ENCODE results near the gene LILRA5.

LILRA5 gene

GRCh38 chr19:54316746-54317107 lies 3.8 kb upstream of the LILRA5 start:
- Histone ChIP-seq H3K27me3 (ENCODE audit: control insufficient read depth, insufficient read depth, low read length) (no peaks in the 10 kb centered on the region), H3K9me3 (ENCODE audit: control insufficient read depth, low read depth, low read length) (no peaks in the 10 kb centered on the region), H3K36me3 (ENCODE audit: control insufficient read depth, low read depth, low read length) (no peaks in the 10 kb centered on the region), H3K4me3 (ENCODE audit: low read length) (no peak overlapping the region), H3K4me1 (ENCODE audit: control insufficient read depth, low read depth, low read length) (no peaks in the 10 kb centered on the region), H3K9ac (ENCODE audit: low read length) (no peak overlapping the region), H3K27ac (ENCODE audit: low read length) (no peak overlapping the region)

GRCh38 chr19:54315956-54316355 lies 3.0 kb upstream of the LILRA5 start:
- Histone ChIP-seq H3K27me3 (ENCODE audit: control insufficient read depth, insufficient read depth, low read length) (no peaks in the 10 kb centered on the region), H3K27ac (ENCODE audit: low read length) (no peak overlapping the region), H3K9ac (ENCODE audit: low read length) (no peak overlapping the region), H3K9me3 (ENCODE audit: control insufficient read depth, low read depth, low read length) (no peaks in the 10 kb centered on the region), H3K36me3 (ENCODE audit: control insufficient read depth, low read depth, low read length) (no peaks in the 10 kb centered on the region), H3K4me1 (ENCODE audit: control insufficient read depth, low read depth, low read length) (no peaks in the 10 kb centered on the region), H3K4me3 (ENCODE audit: low read length) (no peak overlapping the region)

GRCh38 chr19:54312011-54312410 lies 955 bp downstream of the LILRA5 start:
- Histone ChIP-seq H3K36me3 (ENCODE audit: control insufficient read depth, low read depth, low read length) (no peaks in the 10 kb centered on the region), H3K9me3 (ENCODE audit: control insufficient read depth, low read depth, low read length) (no peaks in the 10 kb centered on the region), H3K4me3 (ENCODE audit: low read length) (no peak overlapping the region), H3K27ac (ENCODE audit: low read length) (no peak overlapping the region), H3K4me1 (ENCODE audit: control insufficient read depth, low read depth, low read length) (no peaks in the 10 kb centered on the region), H3K27me3 (ENCODE audit: control insufficient read depth, insufficient read depth, low read length) (no peaks in the 10 kb centered on the region), H3K9ac (ENCODE audit: low read length) (no peak overlapping the region)

GRCh38 chr19:54311486-54311885 lies 1.5 kb downstream of the LILRA5 start:
- Histone ChIP-seq H3K27ac (ENCODE audit: low read length) (no peak overlapping the region), H3K4me3 (ENCODE audit: low read length) (no peak overlapping the region), H3K27me3 (ENCODE audit: control insufficient read depth, insufficient read depth, low read length) (no peaks in the 10 kb centered on the region), H3K36me3 (ENCODE audit: control insufficient read depth, low read depth, low read length) (no peaks in the 10 kb centered on the region), H3K4me1 (ENCODE audit: control insufficient read depth, low read depth, low read length) (no peaks in the 10 kb centered on the region), H3K9me3 (ENCODE audit: control insufficient read depth, low read depth, low read length) (no peaks in the 10 kb centered on the region), H3K9ac (ENCODE audit: low read length) (no peak overlapping the region)

- Histone ChIP-seq H3K27me3 (ENCODE audit: control insufficient read depth, insufficient read depth, low read length) (no peaks in the 10 kb centered on the region), H3K9ac (ENCODE audit: low read length) (no peak overlapping the region), H3K4me1 (ENCODE audit: control insufficient read depth, low read depth, low read length) (no peaks in the 10 kb centered on the region), H3K36me3 (ENCODE audit: control insufficient read depth, low read depth, low read length) (no peaks in the 10 kb centered on the region), H3K27ac (ENCODE audit: low read length) (no peak overlapping the region), H3K4me3 (ENCODE audit: low read length) (no peak overlapping the region), H3K9me3 (ENCODE audit: control insufficient read depth, low read depth, low read length) (no peaks in the 10 kb centered on the region)
Observed at GRCh38 chr19:54310543-54310942, 2.4 kb downstream of the LILRA5 start.

GRCh38 chr19:54309811-54310210 lies 3.2 kb downstream of the LILRA5 start:
- Histone ChIP-seq H3K36me3 (ENCODE audit: control insufficient read depth, low read depth, low read length) (no peaks in the 10 kb centered on the region), H3K4me1 (ENCODE audit: control insufficient read depth, low read depth, low read length) (no peaks in the 10 kb centered on the region), H3K9ac (ENCODE audit: low read length) (no peak overlapping the region), H3K27me3 (ENCODE audit: control insufficient read depth, insufficient read depth, low read length) (no peaks in the 10 kb centered on the region), H3K9me3 (ENCODE audit: control insufficient read depth, low read depth, low read length) (no peaks in the 10 kb centered on the region), H3K4me3 (ENCODE audit: low read length) (no peak overlapping the region), H3K27ac (ENCODE audit: low read length) (no peak overlapping the region)

GRCh38 chr19:54307389-54308020 lies 5.5 kb downstream of the LILRA5 start:
- Histone ChIP-seq H3K27ac (ENCODE audit: low read length) (no peak overlapping the region), H3K36me3 (ENCODE audit: control insufficient read depth, low read depth, low read length) (no peaks in the 10 kb centered on the region), H3K27me3 (ENCODE audit: control insufficient read depth, insufficient read depth, low read length) (no peaks in the 10 kb centered on the region), H3K4me3 (ENCODE audit: low read length) (no peak overlapping the region), H3K9me3 (ENCODE audit: control insufficient read depth, low read depth, low read length) (no peaks in the 10 kb centered on the region), H3K9ac (ENCODE audit: low read length) (no peak overlapping the region), H3K4me1 (ENCODE audit: control insufficient read depth, low read depth, low read length) (no peaks in the 10 kb centered on the region)

GRCh38 chr19:54305141-54305540 lies 7.8 kb downstream of the LILRA5 start:
- H3K27me3 ChIP-seq (ENCODE audit: control insufficient read depth, insufficient read depth, low read length), result peaks cover 12% of the 10 kb centered on the region
- H3K9ac ChIP-seq (ENCODE audit: low read length), result no peak overlapping the region
- H3K27ac ChIP-seq (ENCODE audit: low read length), result no peak overlapping the region
- no peaks in the 10 kb centered on the region for H3K36me3 ChIP-seq (ENCODE audit: control insufficient read depth, low read depth, low read length)
- H3K4me1 ChIP-seq (ENCODE audit: control insufficient read depth, low read depth, low read length), result no peaks in the 10 kb centered on the region
- no peaks in the 10 kb centered on the region for H3K9me3 ChIP-seq (ENCODE audit: control insufficient read depth, low read depth, low read length)
- H3K4me3 ChIP-seq (ENCODE audit: low read length), result no peak overlapping the region

GRCh38 chr19:54302257-54302656 lies 10.7 kb downstream of the LILRA5 start:
- Histone ChIP-seq H3K27ac (ENCODE audit: low read length) (no peak overlapping the region), H3K4me1 (ENCODE audit: control insufficient read depth, low read depth, low read length) (no peaks in the 10 kb centered on the region), H3K36me3 (ENCODE audit: control insufficient read depth, low read depth, low read length) (no peaks in the 10 kb centered on the region), H3K4me3 (ENCODE audit: low read length) (no peak overlapping the region), H3K9ac (ENCODE audit: low read length) (no peak overlapping the region), H3K9me3 (ENCODE audit: control insufficient read depth, low read depth, low read length) (no peaks in the 10 kb centered on the region), H3K27me3 (ENCODE audit: control insufficient read depth, insufficient read depth, low read length) (peaks cover 16% of the 10 kb centered on the region)

GRCh38 chr19:54299515-54299914 lies 13.5 kb downstream of the LILRA5 start:
- Histone ChIP-seq H3K9ac (ENCODE audit: low read length) (no peak overlapping the region), H3K27ac (ENCODE audit: low read length) (no peak overlapping the region), H3K9me3 (ENCODE audit: control insufficient read depth, low read depth, low read length) (no peaks in the 10 kb centered on the region), H3K36me3 (ENCODE audit: control insufficient read depth, low read depth, low read length) (no peaks in the 10 kb centered on the region), H3K27me3 (ENCODE audit: control insufficient read depth, insufficient read depth, low read length) (peaks cover 16% of the 10 kb centered on the region), H3K4me1 (ENCODE audit: control insufficient read depth, low read depth, low read length) (no peaks in the 10 kb centered on the region), H3K4me3 (ENCODE audit: low read length) (no peak overlapping the region)

- peaks cover 16% of the 10 kb centered on the region for H3K27me3 ChIP-seq (ENCODE audit: control insufficient read depth, insufficient read depth, low read length)
Observed at GRCh38 chr19:54299126-54299498, 13.9 kb downstream of the LILRA5 start.

GRCh38 chr19:54298357-54299125 lies 14.4 kb downstream of the LILRA5 start:
- peaks cover 16% of the 10 kb centered on the region for H3K27me3 ChIP-seq (ENCODE audit: control insufficient read depth, insufficient read depth, low read length)

More at GRCh38 chr19:54299126-54299498, 13.9 kb downstream of the LILRA5 start:
- Histone ChIP-seq H3K27ac (ENCODE audit: low read length) (no peak overlapping the region), H3K9me3 (ENCODE audit: control insufficient read depth, low read depth, low read length) (no peaks in the 10 kb centered on the region), H3K36me3 (ENCODE audit: control insufficient read depth, low read depth, low read length) (no peaks in the 10 kb centered on the region), H3K4me3 (ENCODE audit: low read length) (no peak overlapping the region), H3K4me1 (ENCODE audit: control insufficient read depth, low read depth, low read length) (no peaks in the 10 kb centered on the region), H3K9ac (ENCODE audit: low read length) (no peak overlapping the region)

More at GRCh38 chr19:54298357-54299125, 14.4 kb downstream of the LILRA5 start:
- Histone ChIP-seq H3K36me3 (ENCODE audit: control insufficient read depth, low read depth, low read length) (no peaks in the 10 kb centered on the region), H3K27ac (ENCODE audit: low read length) (no peak overlapping the region), H3K4me1 (ENCODE audit: control insufficient read depth, low read depth, low read length) (no peaks in the 10 kb centered on the region), H3K9me3 (ENCODE audit: control insufficient read depth, low read depth, low read length) (no peaks in the 10 kb centered on the region), H3K9ac (ENCODE audit: low read length) (no peak overlapping the region), H3K4me3 (ENCODE audit: low read length) (no peak overlapping the region)
